GM23248 (cell line): ENCODE data around the gene AGMO.

Experiments used
- EZH2 ChIP-seq: fragments of 200-600 bp; sonication (generic); IDR thresholded peaks from 2 replicates; pipeline ENCODE4 v1.6.1; 2018; ENCODE audit warnings: antibody characterized with exemption, mild to moderate bottlenecking; ENCODE audit not compliant: insufficient read depth, poor library complexity, severe bottlenecking
- EZH2phosphoT487 ChIP-seq: fragments of 200-600 bp; sonication (generic); IDR thresholded peaks from 2 replicates; pipeline ENCODE4 v1.6.1; 2018; ENCODE audit warnings: antibody characterized with exemption, moderate library complexity, mild to moderate bottlenecking, low read depth; ENCODE audit not compliant: insufficient read depth

DNA sequence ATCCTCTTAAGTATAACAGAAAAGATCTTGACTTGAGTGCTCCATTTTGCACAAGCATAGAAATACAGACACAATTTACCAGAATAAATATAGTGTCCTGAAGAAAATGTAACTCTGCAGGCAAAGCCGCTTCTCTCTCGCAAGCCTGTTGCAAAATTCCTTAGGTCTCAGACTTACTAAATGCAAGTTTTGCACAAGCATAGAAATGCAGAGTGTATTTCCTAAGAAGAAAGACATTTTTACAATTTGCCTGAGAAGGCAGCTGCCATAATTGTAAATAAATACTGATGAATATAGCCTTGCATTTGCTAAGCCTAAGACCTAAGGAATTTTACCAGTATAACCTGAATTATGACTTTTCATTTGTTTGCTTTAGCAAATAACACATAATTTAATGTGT is 67.1 kb downstream of the AGMO start:
- TF ChIP-seq EZH2 = no peak
- TF ChIP-seq EZH2phosphoT487 = no peak
